Lung microvascular endothelial cell (primary cell): ENCODE data around the gene FUT7. TPM values are rescaled to one million over a fixed set of nuclear protein-coding genes. Genes with fewer than 3 reads are reported as not detected.

Experiments used
- DNase-seq, 2 donors: peaks; one replicate each; pipeline versions ENCODE4 v3.0.0 to v3.0.0-alpha.2; 2010; ENCODE audit warnings: low read depth in 2 of 2
- total RNA-seq: library from RNA; depleted of rRNA; stranded (reverse); fragments of >200 nt; gene quantifications from 2 replicates; pipeline ENCODE4 v1.2.1, GENCODE V29; 2014

FUT7 gene
- total RNA-seq, 1 donor from 2014 or later: not detected

GRCh38 chr9:137019891-137020683, 11.8 kb downstream of the FUT7 start:
- DNase-seq: no peak

GRCh38 chr9:137018761-137019559, 12.9 kb downstream of the FUT7 start:
- DNase-seq: no peak

- DNase-seq: no peak
Measured at GRCh38 chr9:137017791-137018497, 13.9 kb downstream of the FUT7 start.

- DNase-seq: no peak
Measured at GRCh38 chr9:137017071-137017470, 14.8 kb downstream of the FUT7 start.

- no peak for DNase-seq
Measured at GRCh38 chr9:137016436-137016835, 15.5 kb downstream of the FUT7 start.

- DNase-seq: no peak
Measured at GRCh38 chr9:137015976-137016375, 15.9 kb downstream of the FUT7 start.

GRCh38 chr9:137015540-137015930, 16.4 kb downstream of the FUT7 start:
- DNase-seq: no peak

- DNase-seq: no peak
Measured at GRCh38 chr9:137014776-137015539, 16.9 kb downstream of the FUT7 start.

- no peak for DNase-seq
Measured at GRCh38 chr9:137014166-137014565, 17.7 kb downstream of the FUT7 start.

- DNase-seq: no peak
Measured at GRCh38 chr9:137013571-137013940, 18.3 kb downstream of the FUT7 start.

- DNase-seq: no peak
Measured at GRCh38 chr9:137012694-137013570, 19.0 kb downstream of the FUT7 start.

- DNase-seq: no peak
Measured at GRCh38 chr9:137011907-137012675, 19.8 kb downstream of the FUT7 start.

GRCh38 chr9:137011156-137011555, 20.7 kb downstream of the FUT7 start:
- DNase-seq: no peak

GRCh38 chr9:137009938-137010732, 21.8 kb downstream of the FUT7 start:
- no peak for DNase-seq

GRCh38 chr9:137009217-137009616, 22.7 kb downstream of the FUT7 start:
- DNase-seq: no peak

GRCh38 chr9:137008312-137008711, 23.6 kb downstream of the FUT7 start:
- no peak for DNase-seq

- no peak for DNase-seq
Measured at GRCh38 chr9:137007816-137008270, 24.0 kb downstream of the FUT7 start.

- DNase-seq: no peak
Measured at GRCh38 chr9:137007108-137007815, 24.6 kb downstream of the FUT7 start.
